GM13976 (cell line): Measurements from ENCODE around the gene BPIFB1.

ENCODE experiments used
- DNase-seq: peaks from one replicate; pipeline ENCODE4 v3.0.0; 2012; ENCODE audit warnings: low spot score
- CTCF ChIP-seq: IDR thresholded peaks from 2 replicates; pipeline ENCODE4 v1.5.1; 2012; ENCODE audit warnings: borderline replicate concordance, mild to moderate bottlenecking; ENCODE audit not compliant: insufficient read depth; ENCODE audit errors: extremely low read depth, missing control alignments, control extremely low read depth
- in situ Hi-C: fragments of 300-500 bp; cut with MboI; formaldehyde crosslinking; loops from one replicate; pipeline ENCODE4 v1.12.0; 2022; ENCODE audit warnings: low sequenced_read_pairs, mixed read lengths, inconsistent platforms; ENCODE audit not compliant: unreplicated experiment

BPIFB1 gene

GRCh38 chr20:33336375-33336774 lies 53.4 kb downstream of the BPIFB1 start:
- no peak for DNase-seq
- TF ChIP-seq CTCF = no peak
- in situ Hi-C loops = no loop called here

GRCh38 chr20:33337119-33337518 lies 54.1 kb downstream of the BPIFB1 start:
- in situ Hi-C loops = no loop called here
- no peak for TF ChIP-seq CTCF
- no peak for DNase-seq

- peak; percentile 48 for DNase-seq
- in situ Hi-C loops = no loop called here
- TF ChIP-seq CTCF = no peak
These were observed 54.6 kb downstream of the BPIFB1 start for GRCh38 chr20:33337531-33338165.

GRCh38 chr20:33338467-33339258 lies 55.6 kb downstream of the BPIFB1 start:
- in situ Hi-C loops = no loop called here
- DNase-seq = no peak
- no peak for TF ChIP-seq CTCF

GRCh38 chr20:33339515-33340058 lies 56.6 kb downstream of the BPIFB1 start:
- no peak for DNase-seq
- no peak for TF ChIP-seq CTCF
- in situ Hi-C loops = no loop called here

- DNase-seq = no peak
- in situ Hi-C loops = no loop called here
- TF ChIP-seq CTCF = no peak
These were observed 60.5 kb downstream of the BPIFB1 start for GRCh38 chr20:33343521-33343920.
